IMR-90 (cell line): ENCODE results near the gene TXNRD1. TPM values are rescaled to one million over a fixed set of nuclear protein-coding genes. Genes with fewer than 3 reads are reported as not detected.

Experiments
- ATAC-seq: fragments of 200-7000 bp; cut with Tn5 transposase; 2 replicates; pipeline ENCODE4 v1.9.1; 2020; ENCODE audit warnings: low read depth, mild to moderate bottlenecking, moderate library complexity
- BruUV-seq: library from RNA; stranded (reverse); fragments of 400-500 nt; replicated peaks from 2 replicates; lab custom pipeline; 2021; lab: Mats Ljungman, UMichigan
- CTCF ChIA-PET: fragments of 300-600 bp; formaldehyde crosslinking; extraction: SDS; loops from one replicate; lab custom pipeline; 2021; ENCODE audit warnings: antibody characterized with exemption; lab: Yijun Ruan, JAX
- POLR2A ChIA-PET: fragments of 300-600 bp; sonication (Branson Sonifier 250); formaldehyde crosslinking; loops from one replicate; lab custom pipeline; 2022; ENCODE audit warnings: antibody characterized with exemption; ENCODE audit not compliant: unreplicated experiment; lab: Charles Lee
- DNase-seq: peaks from one replicate; pipeline ENCODE4 v3.0.0; 2013
- H2AFZ ChIP-seq: replicated peaks from 2 replicates; pipeline ENCODE3; 2013; ENCODE audit warnings: low read length, mild to moderate bottlenecking; ENCODE audit not compliant: poor library complexity
- H2AK5ac ChIP-seq: 2 replicates; pipeline ENCODE4 v1.6.1; 2013; ENCODE audit warnings: low read depth, low read length, inconsistent platforms
- H2AK9ac ChIP-seq: replicated peaks from 2 replicates; pipeline ENCODE3; 2013; ENCODE audit warnings: mild to moderate bottlenecking, low read depth, low read length, moderate library complexity; ENCODE audit not compliant: poor library complexity
- H2BK120ac ChIP-seq: 2 replicates; pipeline ENCODE4 v1.6.1; 2013; ENCODE audit warnings: low read depth, low read length, inconsistent platforms
- H2BK15ac ChIP-seq: 3 replicates; pipeline ENCODE4 v1.6.1; 2013; ENCODE audit warnings: low read depth, low read length, inconsistent platforms
- H2BK20ac ChIP-seq: 2 replicates; pipeline ENCODE4 v1.6.1; 2013; ENCODE audit warnings: low read depth, mild to moderate bottlenecking, inconsistent platforms, low read length, moderate library complexity
- H2BK5ac ChIP-seq: 2 replicates; pipeline ENCODE4 v1.6.1; 2013; ENCODE audit warnings: mild to moderate bottlenecking, low read depth, low read length, inconsistent platforms; ENCODE audit not compliant: poor library complexity, severe bottlenecking
- H3K14ac ChIP-seq: replicated peaks from 2 replicates; pipeline ENCODE4 v1.6.1; 2013; ENCODE audit warnings: low read depth, low read length, inconsistent platforms
- H3K18ac ChIP-seq: 2 replicates; pipeline ENCODE4 v1.6.1; 2013; ENCODE audit warnings: low read depth, low read length, control low read depth
- H3K23ac ChIP-seq: 2 replicates; pipeline ENCODE4 v1.6.1; 2013; ENCODE audit warnings: low read depth, low read length, inconsistent platforms
- H3K27ac ChIP-seq: 2 replicates; pipeline ENCODE4 v1.5.1; 2013; ENCODE audit warnings: mild to moderate bottlenecking, control low read depth, low read length; ENCODE audit not compliant: insufficient read depth
- H3K27me3 ChIP-seq: 2 replicates; pipeline ENCODE4 v1.6.1; 2013; ENCODE audit warnings: low read length; ENCODE audit not compliant: control insufficient read depth, insufficient read depth
- H3K36me3 ChIP-seq: 2 replicates; pipeline ENCODE4 v1.6.1; 2013; ENCODE audit warnings: low read length, mixed read lengths; ENCODE audit not compliant: control insufficient read depth, insufficient read depth
- H3K4ac ChIP-seq: 2 replicates; pipeline ENCODE4 v1.6.1; 2013; ENCODE audit warnings: low read depth, low read length, inconsistent platforms
- H3K4me1 ChIP-seq: 2 replicates; pipeline ENCODE4 v1.6.1; 2013; ENCODE audit warnings: low read length, mixed read lengths; ENCODE audit not compliant: control insufficient read depth, insufficient read depth
- H3K4me2 ChIP-seq: 2 replicates; pipeline ENCODE4 v1.6.1; 2013; ENCODE audit warnings: low read depth, mild to moderate bottlenecking, control low read depth, low read length, moderate library complexity
- H3K4me3 ChIP-seq: 2 replicates; pipeline ENCODE4 v1.5.1; 2013; ENCODE audit warnings: low read depth, mild to moderate bottlenecking, control low read depth, low read length, moderate library complexity; ENCODE audit not compliant: insufficient read depth
- H3K56ac ChIP-seq: 2 replicates; pipeline ENCODE4 v1.6.1; 2013; ENCODE audit warnings: low read length, inconsistent platforms; ENCODE audit not compliant: insufficient read depth; ENCODE audit errors: extremely low read depth
- H3K79me1 ChIP-seq, 2 experiments: 2 replicates each; pipeline ENCODE4 v1.6.1; 2013; ENCODE audit warnings: low read length in 2 of 2, inconsistent platforms in 1 of 2, low read depth in 1 of 2
- H3K9ac ChIP-seq: 2 replicates; pipeline ENCODE4 v1.6.1; 2013; ENCODE audit warnings: low read depth, low read length, control low read depth
- H3K9me1 ChIP-seq: 2 replicates; pipeline ENCODE4 v1.6.1; 2013; ENCODE audit warnings: low read length, inconsistent platforms; ENCODE audit not compliant: insufficient read depth
- H3K9me3 ChIP-seq: 2 replicates; pipeline ENCODE4 v1.6.1; 2013; ENCODE audit warnings: low read length; ENCODE audit not compliant: control insufficient read depth, insufficient read depth
- H4K20me1 ChIP-seq: 2 replicates; pipeline ENCODE4 v1.6.1; 2013; ENCODE audit warnings: low read length, inconsistent platforms; ENCODE audit not compliant: insufficient read depth
- H4K5ac ChIP-seq: 2 replicates; pipeline ENCODE4 v1.6.1; 2013; ENCODE audit warnings: mild to moderate bottlenecking, low read depth, low read length, control low read depth
- H4K8ac ChIP-seq, 2 experiments: 2 replicates each; pipeline ENCODE4 v1.6.1; 2013; ENCODE audit warnings: low read depth in 2 of 2, low read length in 2 of 2, control low read depth in 1 of 2, inconsistent platforms in 1 of 2
- H4K91ac ChIP-seq: 2 replicates; pipeline ENCODE4 v1.6.1; 2013; ENCODE audit warnings: low read depth, low read length, inconsistent platforms; ENCODE audit not compliant: insufficient read depth
- BHLHE40 ChIP-seq: fragments of 150-350 bp; IDR thresholded peaks from 2 replicates; pipeline ENCODE4 v1.6.1; 2016; ENCODE audit warnings: mild to moderate bottlenecking, low read depth, low read length
- CHD1 ChIP-seq: IDR thresholded peaks from 2 replicates; pipeline ENCODE4 v1.6.1; 2012; ENCODE audit warnings: low read depth, low read length, improper control_type of control experiment
- MAZ ChIP-seq: IDR thresholded peaks from 2 replicates; pipeline ENCODE4 v1.6.1; 2012; ENCODE audit warnings: low read depth, mild to moderate bottlenecking, low read length, improper control_type of control experiment, moderate library complexity, borderline replicate concordance
- MXI1 ChIP-seq: IDR thresholded peaks from 2 replicates; pipeline ENCODE4 v1.6.1; 2012; ENCODE audit warnings: low read depth, mild to moderate bottlenecking, low read length, moderate library complexity, borderline replicate concordance
- NFE2L2 ChIP-seq: fragments of 150-350 bp; IDR thresholded peaks from 2 replicates; pipeline ENCODE4 v1.6.1; 2016; ENCODE audit warnings: low read depth, mild to moderate bottlenecking, low read length
- POLR2A ChIP-seq: IDR thresholded peaks from 2 replicates; pipeline ENCODE4 v1.6.1; 2012; ENCODE audit warnings: mild to moderate bottlenecking, low read depth, low read length
- RCOR1 ChIP-seq: IDR thresholded peaks from 2 replicates; pipeline ENCODE4 v1.6.1; 2012; ENCODE audit warnings: mild to moderate bottlenecking, low read length, improper control_type of control experiment; ENCODE audit not compliant: insufficient replicate concordance
- RFX5 ChIP-seq: IDR thresholded peaks from 2 replicates; pipeline ENCODE4 v1.8.0; 2012; ENCODE audit warnings: low read depth, mild to moderate bottlenecking, low read length, moderate library complexity
- SMC3 ChIP-seq: fragments of 150-350 bp; IDR thresholded peaks from 2 replicates; pipeline ENCODE4 v1.6.1; 2016; ENCODE audit warnings: low read depth, mild to moderate bottlenecking, antibody characterized with exemption, low read length, moderate library complexity
- WGBS, 2 experiments: methylation state at CpG; one replicate each; pipeline versions ENCODE4 v1.1.5 to v1.1.7; 2013; ENCODE audit warnings: missing lambda C conversion rate in 2 of 2; ENCODE audit not compliant: insufficient read length in 1 of 2; ENCODE audit errors: extremely low coverage in 2 of 2; 5-methylcytosine and 5-hydroxymethylcytosine counted together
- dilution Hi-C: fragments of 300-500 bp; cut with HindIII; formaldehyde crosslinking; loops from one replicate; pipeline ENCODE4 v1.14.3; 2018; ENCODE audit warnings: low sequenced_read_pairs; ENCODE audit not compliant: unreplicated experiment
- in situ Hi-C: fragments of 300-500 bp; cut with MboI; formaldehyde crosslinking; loops from 3 replicates; pipeline ENCODE4 v1.14.3; 2019; ENCODE audit warnings: low sequenced_read_pairs, inconsistent platforms, mixed read lengths
- intact Hi-C: fragments of 100-400 bp; cut with micrococcal nuclease; formaldehyde crosslinking; loops from 2 replicates; pipeline ENCODE4 v1.10.0; 2022
- polyA plus RNA-seq, 3 experiments: library from polyadenylated mRNA; depleted of rRNA; stranded (reverse); fragments of >200 nt; gene quantifications; 2 replicates each; pipeline ENCODE4 v1.2.3, GENCODE V29; 2012; ENCODE audit warnings: low replicate concordance in 1 of 3
- total RNA-seq: library from RNA; depleted of rRNA; stranded (reverse); fragments of >200 nt; gene quantifications from 2 replicates; pipeline ENCODE4 v1.2.3, GENCODE V29; 2012
- TF ChIP-seq, protein P1 (sequence below): conservative IDR thresholded peaks from 2 replicates; pipeline ENCODE4 v1.5.1; 2012; ENCODE audit warnings: mild to moderate bottlenecking, low read depth, low read length, improper control_type of control experiment
- TF ChIP-seq, protein P2 (sequence below): fragments of 150-350 bp; IDR thresholded peaks from 2 replicates; pipeline ENCODE4 v1.6.1; 2016; ENCODE audit warnings: low read depth, mild to moderate bottlenecking, low read length, moderate library complexity, borderline replicate concordance

Gene TXNRD1
- total and polyA plus RNA-seq, 2 of the 4 experiments (the other 2 are of a cell fraction) = 379 to 582 TPM

DNA sequence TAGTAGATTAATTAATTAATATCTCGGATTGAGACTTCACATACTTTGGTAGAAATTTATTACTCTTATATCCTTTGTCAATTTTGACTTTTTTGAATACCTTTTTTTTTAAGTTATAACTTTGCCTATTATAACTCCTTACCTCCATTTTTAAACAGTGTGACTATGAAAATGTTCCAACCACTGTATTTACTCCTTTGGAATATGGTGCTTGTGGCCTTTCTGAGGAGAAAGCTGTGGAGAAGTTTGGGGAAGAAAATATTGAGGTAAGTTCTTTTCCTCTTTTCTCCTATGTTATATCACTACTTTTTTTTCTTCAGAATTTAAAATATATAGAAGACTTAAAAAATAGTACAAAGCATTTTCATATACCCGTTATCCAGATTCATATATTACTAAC lies 115.8 kb downstream of the TXNRD1 start:
- peak overlapping the region; percentile 8 for H2BK5ac ChIP-seq
- no peak overlapping the region for H3K9ac ChIP-seq
- BruUV-seq = no TSS peak
- intact Hi-C loops = no loop called here
- DNase-seq (no peak), ATAC-seq (no peak)
- H3K18ac ChIP-seq = no peak overlapping the region
- no peak overlapping the region for H2BK120ac ChIP-seq
- H3K4me2 ChIP-seq = no peak overlapping the region
- no peak overlapping the region; the same call in 1 of the 2 replicates for H3K14ac ChIP-seq
- no peak overlapping the region for H2AFZ ChIP-seq
- dilution Hi-C loops = no loop called here
- H4K5ac ChIP-seq = no peak overlapping the region
- in situ Hi-C loops = no loop called here
- no peak overlapping the region for H2BK15ac ChIP-seq
- WGBS, 2 experiments = no CpG with 5 or more reads among the region's 2 CpGs
- no peaks in the 10 kb centered on the region for H3K27me3 ChIP-seq
- TF ChIP-seq NFE2L2 (no peak), POLR2A (no peak), CHD1 (no peak), RFX5 (no peak), SMC3 (no peak), MAZ (no peak), RCOR1 (no peak), MXI1 (no peak), BHLHE40 (no peak)
- TF ChIP-seq, protein P1, sequence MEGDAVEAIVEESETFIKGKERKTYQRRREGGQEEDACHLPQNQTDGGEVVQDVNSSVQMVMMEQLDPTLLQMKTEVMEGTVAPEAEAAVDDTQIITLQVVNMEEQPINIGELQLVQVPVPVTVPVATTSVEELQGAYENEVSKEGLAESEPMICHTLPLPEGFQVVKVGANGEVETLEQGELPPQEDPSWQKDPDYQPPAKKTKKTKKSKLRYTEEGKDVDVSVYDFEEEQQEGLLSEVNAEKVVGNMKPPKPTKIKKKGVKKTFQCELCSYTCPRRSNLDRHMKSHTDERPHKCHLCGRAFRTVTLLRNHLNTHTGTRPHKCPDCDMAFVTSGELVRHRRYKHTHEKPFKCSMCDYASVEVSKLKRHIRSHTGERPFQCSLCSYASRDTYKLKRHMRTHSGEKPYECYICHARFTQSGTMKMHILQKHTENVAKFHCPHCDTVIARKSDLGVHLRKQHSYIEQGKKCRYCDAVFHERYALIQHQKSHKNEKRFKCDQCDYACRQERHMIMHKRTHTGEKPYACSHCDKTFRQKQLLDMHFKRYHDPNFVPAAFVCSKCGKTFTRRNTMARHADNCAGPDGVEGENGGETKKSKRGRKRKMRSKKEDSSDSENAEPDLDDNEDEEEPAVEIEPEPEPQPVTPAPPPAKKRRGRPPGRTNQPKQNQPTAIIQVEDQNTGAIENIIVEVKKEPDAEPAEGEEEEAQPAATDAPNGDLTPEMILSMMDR = no peak
- TF ChIP-seq, protein P2, sequence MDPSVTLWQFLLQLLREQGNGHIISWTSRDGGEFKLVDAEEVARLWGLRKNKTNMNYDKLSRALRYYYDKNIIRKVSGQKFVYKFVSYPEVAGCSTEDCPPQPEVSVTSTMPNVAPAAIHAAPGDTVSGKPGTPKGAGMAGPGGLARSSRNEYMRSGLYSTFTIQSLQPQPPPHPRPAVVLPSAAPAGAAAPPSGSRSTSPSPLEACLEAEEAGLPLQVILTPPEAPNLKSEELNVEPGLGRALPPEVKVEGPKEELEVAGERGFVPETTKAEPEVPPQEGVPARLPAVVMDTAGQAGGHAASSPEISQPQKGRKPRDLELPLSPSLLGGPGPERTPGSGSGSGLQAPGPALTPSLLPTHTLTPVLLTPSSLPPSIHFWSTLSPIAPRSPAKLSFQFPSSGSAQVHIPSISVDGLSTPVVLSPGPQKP = no peak
- no peak overlapping the region for H3K4ac ChIP-seq
- no peaks in the 10 kb centered on the region for H3K9me3 ChIP-seq
- ChIA-PET CTCF (no interaction called here), POLR2A (no interaction called here)
- no peak overlapping the region for H3K23ac ChIP-seq
- peaks cover 2% of the 10 kb centered on the region; the same call in 1 of the 2 replicates for H3K4me1 ChIP-seq
- peaks cover 11 to 33% of the 10 kb centered on the region in 2 experiments for H3K79me1 ChIP-seq
- H4K8ac ChIP-seq = no peak overlapping the region
- H2AK5ac ChIP-seq = no peak overlapping the region
- peaks cover 57% of the 10 kb centered on the region for H3K36me3 ChIP-seq
- peaks cover 19% of the 10 kb centered on the region; the same call in 1 of the 2 replicates for H4K20me1 ChIP-seq
- no peak overlapping the region for H2BK20ac ChIP-seq
- H2AK9ac ChIP-seq = no peak overlapping the region
- no peak overlapping the region for H3K4me3 ChIP-seq
- H3K9me1 ChIP-seq = no peaks in the 10 kb centered on the region
- no peak overlapping the region for H3K27ac ChIP-seq
- H4K91ac ChIP-seq = no peak overlapping the region
- no peak overlapping the region for H3K56ac ChIP-seq
